A549 (cell line): Measurements from ENCODE around the gene MAGI2. TPM values are rescaled to one million over a fixed set of nuclear protein-coding genes. Genes with fewer than 3 reads are reported as not detected.

Source experiments
- ATAC-seq, 2 experiments: fragments of 200-7000 bp in 1 of 2; fragments of >200 bp in 1 of 2; cut with Nextera tagmentation in 1 of 2; cut with Tn5 transposase in 1 of 2; 3 replicates each; pipeline versions ENCODE4 v1.8.0 to v1.9.1; 2018 to 2020; ENCODE audit warnings: mild to moderate bottlenecking in 1 of 2, moderate library complexity in 1 of 2
- CTCF ChIA-PET: fragments of 300-600 bp; sonication (Branson Sonifier 250); formaldehyde crosslinking; extraction: SDS; loops from one replicate; lab custom pipeline; 2021; ENCODE audit warnings: antibody characterized with exemption, inconsistent platforms; lab: Yijun Ruan, JAX
- POLR2A ChIA-PET: fragments of 350-600 bp; formaldehyde crosslinking; extraction: SDS; loops from one replicate; lab custom pipeline; 2021; ENCODE audit warnings: antibody characterized with exemption, inconsistent platforms; lab: Yijun Ruan, JAX
- DNase-seq, 2 experiments: peaks; one replicate each; pipeline versions ENCODE4 v3.0.0 to v3.0.0-alpha.2; 2011 to 2016; ENCODE audit warnings: low read depth in 1 of 2, low spot score in 1 of 2
- FAIRE-seq: peaks from 2 replicates; lab custom pipeline; 2011; peaks lifted over from hg19 to GRCh38; lab: Jason Lieb, UNC
- H3K27ac ChIP-seq, 2 experiments: fragments of >200 bp; sonication (Bioruptor Twin); formaldehyde crosslinking; 3 replicates each; pipeline ENCODE4 v1.5.1; 2016 to 2017
- H3K4me1 ChIP-seq: fragments of >200 bp; sonication (Bioruptor Twin); formaldehyde crosslinking; 3 replicates; pipeline ENCODE4 v1.6.1; 2016
- H3K4me2 ChIP-seq: fragments of >200 bp; sonication (Bioruptor Twin); formaldehyde crosslinking; 3 replicates; pipeline ENCODE4 v1.6.1; 2016
- H3K4me3 ChIP-seq: fragments of >200 bp; sonication (Bioruptor Twin); formaldehyde crosslinking; 3 replicates; pipeline ENCODE4 v1.5.1; 2016
- H3K9me3 ChIP-seq: fragments of >200 bp; sonication (Bioruptor Twin); formaldehyde crosslinking; 3 replicates; pipeline ENCODE4 v1.6.1; 2016
- BHLHE40 ChIP-seq: IDR thresholded peaks from 2 replicates; pipeline ENCODE4 v1.6.1; 2012; ENCODE audit warnings: low read depth, low read length, inconsistent platforms
- CHD2 ChIP-seq: fragments of 150-350 bp; IDR thresholded peaks from 2 replicates; pipeline ENCODE4 v1.6.1; 2014; ENCODE audit warnings: low read length; ENCODE audit not compliant: partially characterized antibody
- CHD4 ChIP-seq: fragments of 200-600 bp; sonication (generic); IDR thresholded peaks from 2 replicates; pipeline ENCODE4 v1.6.1; 2016; ENCODE audit warnings: antibody characterized with exemption, mild to moderate bottlenecking, borderline replicate concordance
- FOSL2 ChIP-seq, 2 experiments: fragments of 450-650 bp in 1 of 2; fragments of >200 bp in 1 of 2; sonication (Bioruptor Twin) in 1 of 2; formaldehyde crosslinking; IDR thresholded peaks; 2 replicates each; pipeline versions ENCODE4 v1.5.0 to v1.6.1; 2016 to 2020; ENCODE audit warnings: mild to moderate bottlenecking in 1 of 2, moderate library complexity in 1 of 2
- FOXS1 ChIP-seq: fragments of 250-450 bp; sonication (Bioruptor Pico); IDR thresholded peaks from 2 replicates; pipeline ENCODE4 v1.5.0; 2020; ENCODE audit warnings: mild to moderate bottlenecking, moderate library complexity
- HEYL ChIP-seq: fragments of 250-450 bp; sonication (Bioruptor Pico); IDR thresholded peaks from 2 replicates; pipeline ENCODE4 v1.8.0; 2021; ENCODE audit warnings: mild to moderate bottlenecking, moderate library complexity
- HOXB13 ChIP-seq: fragments of 250-450 bp; sonication (Bioruptor Pico); IDR thresholded peaks from 2 replicates; pipeline ENCODE4 v1.5.0; 2020; ENCODE audit warnings: low read depth, mild to moderate bottlenecking, moderate library complexity
- RAD21 ChIP-seq, 2 experiments: fragments of >200 bp in 1 of 2; sonication (Bioruptor Twin) in 1 of 2; formaldehyde crosslinking in 1 of 2; IDR thresholded peaks in 1 of 2; conservative IDR thresholded peaks in 1 of 2; 2 replicates in 1 of 2; 3 replicates in 1 of 2; pipeline ENCODE4 v1.6.1; 2012 to 2018; ENCODE audit warnings: inconsistent platforms in 1 of 2
- RARB ChIP-seq: fragments of 250-450 bp; sonication (Bioruptor Pico); IDR thresholded peaks from 2 replicates; pipeline ENCODE4 v1.8.0; 2021; ENCODE audit warnings: mild to moderate bottlenecking, moderate library complexity
- SMC3 ChIP-seq: fragments of >200 bp; sonication (Bioruptor Twin); formaldehyde crosslinking; IDR thresholded peaks from 3 replicates; pipeline ENCODE4 v1.6.1; 2018; ENCODE audit warnings: inconsistent platforms
- TP53 ChIP-seq: fragments of 250-450 bp; sonication (Bioruptor Pico); IDR thresholded peaks from 2 replicates; pipeline ENCODE4 v1.5.0; 2021; ENCODE audit warnings: mild to moderate bottlenecking, moderate library complexity
- WGBS: methylation state at CpG from one replicate; pipeline ENCODE4 v1.1.6; 2017; ENCODE audit errors: missing lambda C conversion rate; 5-methylcytosine and 5-hydroxymethylcytosine counted together
- polyA plus RNA-seq, 4 experiments: library from polyadenylated mRNA; depleted of rRNA in 3 of 4; stranded (reverse); fragments of >200 nt; fragmentation: RNase III in 1 of 4; extraction: RNeasy Plus Mini Kit Qiagen cat#74134 plus additional on column Dnase treatment in 1 of 4; gene quantifications; 2 replicates in 3 of 4; 3 replicates in 1 of 4; pipeline ENCODE4 v1.2.3, GENCODE V29; 2011 to 2017
- TF ChIP-seq, protein P1 (sequence below): fragments of 200-600 bp; sonication (generic); IDR thresholded peaks from 2 replicates; pipeline ENCODE4 v1.6.1; 2016; ENCODE audit warnings: antibody characterized with exemption, mild to moderate bottlenecking, moderate library complexity

The MAGI2 gene
- polyA plus RNA-seq, 2 of the 4 experiments (the other 2 are of a cell fraction), result 0.48 to 0.81 TPM

DNA sequence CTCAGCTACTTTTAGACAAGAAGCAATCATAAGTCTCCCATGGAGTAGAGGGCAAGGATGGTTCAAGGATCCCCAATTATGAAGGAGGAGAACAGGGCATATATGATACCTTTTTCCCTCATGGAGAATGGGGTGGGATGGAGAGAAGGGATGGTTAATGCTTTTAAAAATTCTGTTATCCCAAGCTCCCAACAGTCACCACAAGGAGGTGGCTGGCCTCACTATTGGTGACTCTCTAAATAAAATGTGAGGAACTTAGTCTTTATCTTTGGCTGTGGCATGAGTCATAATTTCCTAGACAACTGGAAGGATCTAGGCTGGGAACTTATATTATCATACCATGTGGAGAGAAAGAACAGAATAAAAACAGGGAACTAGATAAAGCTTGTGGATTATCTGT is 1357.9 kb downstream of the MAGI2 start:
- Histone ChIP-seq H3K4me2 (no peak overlapping the region), H3K9me3 (no peaks in the 10 kb centered on the region), H3K4me1 (no peaks in the 10 kb centered on the region), H3K4me3 (no peak overlapping the region), H3K27ac (no peak overlapping the region)
- TF ChIP-seq FOSL2 (IDR thresholded peaks at IDR 0.05), result no peak
- 0 out of 2 replicates have a peak, but pooled peaks have one; percentile 5 for TF ChIP-seq FOSL2 (CRISPR knock-in tag; IDR thresholded peaks at IDR 0.05)
- TF ChIP-seq HOXB13 (CRISPR knock-in tag), result no peak
- ChIA-PET CTCF (no interaction called here), POLR2A (no interaction called here)
- FAIRE-seq (no peak), ATAC-seq (no peak), DNase-seq (no peak)

DNA sequence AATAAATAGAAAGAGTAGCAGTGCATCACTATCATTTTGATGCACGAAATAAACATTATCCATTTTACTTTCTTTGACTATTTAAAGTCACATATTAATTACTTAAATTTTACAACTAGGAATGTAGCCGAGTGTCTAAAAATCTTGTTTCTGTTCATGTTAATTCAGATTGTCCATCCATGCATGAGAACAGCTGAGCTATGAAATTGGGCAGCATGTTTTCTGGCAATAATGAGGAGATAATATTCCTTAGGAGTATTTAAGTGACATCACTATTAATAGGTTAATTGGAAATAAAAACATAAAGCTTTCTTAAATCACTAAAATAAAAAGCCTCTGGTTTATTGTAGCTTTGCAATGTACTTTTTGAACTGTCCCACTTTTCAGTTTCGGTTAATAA is 1361.1 kb downstream of the MAGI2 start:
- no peaks in the 10 kb centered on the region for H3K4me1 ChIP-seq
- no peaks in the 10 kb centered on the region for H3K9me3 ChIP-seq
- WGBS, result 1% methylated on average over 3 of the region's 3 CpGs
- ATAC-seq (no peak), DNase-seq (no peak), FAIRE-seq (no peak)
- no peak for TF ChIP-seq CHD4
- no peak for TF ChIP-seq BHLHE40
- TF ChIP-seq RARB (CRISPR knock-in tag), result no peak
- no peak overlapping the region for H3K4me3 ChIP-seq
- ChIA-PET POLR2A (no interaction called here), CTCF (interaction anchor here (1.3 kb wide), 1 partner anchor 72 kb away, joined by 4 read pairs; no protein-coding TSS in a partner anchor)
- H3K4me2 ChIP-seq, result no peak overlapping the region
- H3K27ac ChIP-seq, result no peak overlapping the region

GRCh38 chr7:78090616-78091015 is 1362.9 kb downstream of the MAGI2 start:
- POLR2A ChIA-PET, result interaction anchor here (0.6 kb wide), 1 partner anchor 904 kb away, joined by 3 read pairs; no protein-coding TSS in a partner anchor

DNA sequence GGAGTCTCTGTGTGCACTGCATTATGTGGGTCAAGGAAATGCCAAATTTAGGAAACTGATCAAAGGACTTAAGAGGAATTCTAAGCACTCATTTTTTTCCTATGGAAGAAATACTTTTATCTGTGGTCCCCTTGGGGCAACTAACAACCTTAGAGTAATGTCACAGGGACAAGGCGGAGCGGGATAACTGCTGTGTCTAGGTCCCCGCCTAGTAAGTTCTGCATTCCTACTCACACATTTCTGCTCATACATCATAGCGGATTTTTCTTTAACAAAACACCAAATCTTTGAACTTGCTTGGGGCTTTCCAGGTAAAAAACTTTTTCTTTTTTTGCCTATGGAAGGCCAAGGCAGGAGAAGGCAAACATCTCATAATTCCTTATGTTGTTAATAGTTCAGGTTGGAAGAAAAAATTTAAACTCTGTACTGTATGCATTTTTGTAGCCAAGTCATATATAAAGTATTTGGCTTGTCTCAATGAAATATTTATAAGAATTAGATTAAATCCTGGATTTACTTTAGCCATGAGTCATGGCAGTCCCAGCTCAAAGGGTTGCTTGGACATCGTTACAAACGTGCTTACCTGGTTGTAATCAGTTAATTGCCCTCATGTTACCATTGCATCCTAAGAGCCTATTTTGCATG is 1369.9 kb downstream of the MAGI2 start:
- H3K4me3 ChIP-seq, result no peak overlapping the region
- H3K4me1 ChIP-seq, result no peaks in the 10 kb centered on the region
- FAIRE-seq (no peak), ATAC-seq (no peak), DNase-seq (no peak)
- ChIA-PET CTCF (no interaction called here), POLR2A (no interaction called here)
- H3K27ac ChIP-seq, result no peak overlapping the region
- H3K9me3 ChIP-seq, result no peaks in the 10 kb centered on the region
- WGBS, result 62% methylated on average over 6 of the region's 6 CpGs
- TF ChIP-seq HEYL (CRISPR knock-in tag), result no peak
- TF ChIP-seq CHD4, result no peak
- TF ChIP-seq, protein P1, sequence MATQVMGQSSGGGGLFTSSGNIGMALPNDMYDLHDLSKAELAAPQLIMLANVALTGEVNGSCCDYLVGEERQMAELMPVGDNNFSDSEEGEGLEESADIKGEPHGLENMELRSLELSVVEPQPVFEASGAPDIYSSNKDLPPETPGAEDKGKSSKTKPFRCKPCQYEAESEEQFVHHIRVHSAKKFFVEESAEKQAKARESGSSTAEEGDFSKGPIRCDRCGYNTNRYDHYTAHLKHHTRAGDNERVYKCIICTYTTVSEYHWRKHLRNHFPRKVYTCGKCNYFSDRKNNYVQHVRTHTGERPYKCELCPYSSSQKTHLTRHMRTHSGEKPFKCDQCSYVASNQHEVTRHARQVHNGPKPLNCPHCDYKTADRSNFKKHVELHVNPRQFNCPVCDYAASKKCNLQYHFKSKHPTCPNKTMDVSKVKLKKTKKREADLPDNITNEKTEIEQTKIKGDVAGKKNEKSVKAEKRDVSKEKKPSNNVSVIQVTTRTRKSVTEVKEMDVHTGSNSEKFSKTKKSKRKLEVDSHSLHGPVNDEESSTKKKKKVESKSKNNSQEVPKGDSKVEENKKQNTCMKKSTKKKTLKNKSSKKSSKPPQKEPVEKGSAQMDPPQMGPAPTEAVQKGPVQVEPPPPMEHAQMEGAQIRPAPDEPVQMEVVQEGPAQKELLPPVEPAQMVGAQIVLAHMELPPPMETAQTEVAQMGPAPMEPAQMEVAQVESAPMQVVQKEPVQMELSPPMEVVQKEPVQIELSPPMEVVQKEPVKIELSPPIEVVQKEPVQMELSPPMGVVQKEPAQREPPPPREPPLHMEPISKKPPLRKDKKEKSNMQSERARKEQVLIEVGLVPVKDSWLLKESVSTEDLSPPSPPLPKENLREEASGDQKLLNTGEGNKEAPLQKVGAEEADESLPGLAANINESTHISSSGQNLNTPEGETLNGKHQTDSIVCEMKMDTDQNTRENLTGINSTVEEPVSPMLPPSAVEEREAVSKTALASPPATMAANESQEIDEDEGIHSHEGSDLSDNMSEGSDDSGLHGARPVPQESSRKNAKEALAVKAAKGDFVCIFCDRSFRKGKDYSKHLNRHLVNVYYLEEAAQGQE, result no peak
- no peak for TF ChIP-seq TP53 (CRISPR knock-in tag)
- no peak for TF ChIP-seq CHD2
- no peak for TF ChIP-seq SMC3
- H3K4me2 ChIP-seq, result no peak overlapping the region

More at GRCh38 chr7:78090616-78091015, 1362.9 kb downstream of the MAGI2 start:
- no peak overlapping the region for H3K27ac ChIP-seq
- CTCF ChIA-PET, result interaction anchor here (0.6 to 0.9 kb wide), 2 partner anchors 9 to 70 kb away, joined by 3 read pairs; no protein-coding TSS in a partner anchor
- FAIRE-seq, result no peak
- no peaks in the 10 kb centered on the region for H3K4me1 ChIP-seq
- TF ChIP-seq RAD21 (conservative IDR thresholded peaks at IDR 0.05 in 1 of 2, IDR thresholded peaks at IDR 0.05 in 1 of 2) (peak in 1 of 2 experiments; percentile 14; a peak in 2 of 5 replicates), FOXS1 (CRISPR knock-in tag) (no peak)
- no peaks in the 10 kb centered on the region for H3K9me3 ChIP-seq
- no peak overlapping the region for H3K4me3 ChIP-seq
- DNase-seq, result peak in 1 of 2 experiments; percentile 7
- H3K4me2 ChIP-seq, result no peak overlapping the region
- no peak for ATAC-seq
